Stimulated activated CD4-positive, alpha-beta T cell treated with anti-CD3 and anti-CD28 coated beads, Interleukin-12 subunit alpha, Interleukin-12 subunit beta, amount 100 ng/mL, for 24 hours (primary cell): Measurements from ENCODE around the gene RIT2.
"Not testable (repeated sequence)": the region's sequence is repeated elsewhere in the genome, so short reads cannot be mapped to it uniquely, and the experiment has no call there.

Experiments
- DNase-seq, 2 experiments: peaks; one replicate each; pipeline ENCODE4 v3.0.0-alpha.2; 2020; ENCODE audit warnings: low read depth in 2 of 2

Gene RIT2

DNA sequence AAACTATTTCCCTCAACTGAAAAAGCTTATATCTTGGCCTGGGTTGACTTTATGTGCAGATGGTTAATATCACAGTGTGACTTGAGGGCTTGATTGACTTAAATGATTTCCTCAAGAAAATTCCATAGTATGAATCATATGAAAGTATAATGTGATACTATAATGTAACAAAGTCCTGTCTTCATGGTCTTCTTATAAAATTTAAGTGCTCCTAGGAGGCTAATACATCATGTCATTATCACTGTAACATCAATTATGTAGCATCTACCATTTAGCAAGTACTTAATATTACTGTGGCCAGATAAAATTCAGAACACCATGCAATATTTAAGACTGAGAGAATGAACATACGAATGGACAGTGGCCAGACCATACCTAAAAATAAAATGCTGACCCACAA, 276.1 kb downstream of the RIT2 start:
- DNase-seq = no peak

DNA sequence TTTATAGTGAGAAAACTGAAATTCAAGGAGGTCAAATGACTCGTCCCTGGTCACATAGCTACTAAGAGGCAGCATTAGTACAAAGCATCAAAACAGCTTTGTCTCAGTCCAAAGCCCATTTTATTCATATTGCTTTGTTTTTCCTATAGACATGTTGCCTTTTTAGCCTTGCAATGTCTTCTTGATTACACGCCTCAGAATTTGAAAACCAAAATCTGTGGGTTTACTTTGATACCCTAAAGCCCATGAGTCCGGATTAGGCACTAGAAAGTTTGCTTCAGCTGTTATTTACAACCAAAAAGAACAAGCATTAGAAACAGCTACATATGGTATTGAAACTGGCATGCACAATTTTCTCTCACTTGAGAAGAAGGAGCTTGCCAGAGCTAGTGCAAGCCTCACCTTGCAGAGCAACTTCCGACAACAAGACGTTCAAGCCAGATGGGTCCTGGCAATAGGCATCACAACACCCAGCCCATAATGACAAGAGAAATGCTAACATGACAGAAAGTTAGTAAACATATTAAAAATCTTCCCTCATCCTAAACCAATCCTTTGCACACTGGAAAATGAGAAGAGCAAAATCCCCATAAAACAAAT, 276.8 kb downstream of the RIT2 start:
- no peak for DNase-seq

DNA sequence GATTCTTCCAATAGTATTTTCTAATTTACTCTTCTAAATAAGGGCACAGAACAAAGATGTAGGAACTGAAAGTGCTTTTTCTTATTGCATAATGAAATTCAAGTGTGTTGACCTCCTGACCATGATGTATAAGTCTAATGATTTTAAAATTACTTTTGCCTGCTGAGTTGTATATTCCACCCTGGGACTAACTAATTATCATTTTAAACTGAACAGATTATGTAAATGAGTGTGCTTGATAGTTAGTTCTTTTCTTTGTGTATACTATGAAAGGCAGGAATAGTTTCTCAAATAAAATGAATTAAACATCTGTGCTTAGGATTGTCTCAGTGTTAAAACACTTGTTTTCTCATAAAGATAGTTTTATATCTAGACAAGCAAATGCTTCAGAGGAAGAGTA, 284.5 kb downstream of the RIT2 start:
- DNase-seq = no peak

DNA sequence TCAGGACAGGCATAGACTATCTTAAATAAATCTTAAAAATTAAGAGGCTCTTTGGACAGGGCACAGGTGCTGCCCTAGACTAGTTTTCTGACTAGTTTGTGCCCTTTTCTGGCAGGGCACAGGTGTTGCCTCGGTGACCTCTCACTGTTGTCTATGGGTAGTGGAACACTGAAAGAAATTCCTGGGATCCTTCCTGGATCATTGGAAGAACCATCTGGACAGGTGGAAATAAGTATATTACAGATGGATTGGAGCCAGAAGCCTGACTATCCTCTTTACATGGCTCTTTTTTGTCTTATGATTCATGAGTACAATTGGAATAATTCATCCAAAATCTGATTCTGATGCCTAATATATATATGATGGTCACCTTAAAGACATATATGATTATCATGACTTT, 286.6 kb downstream of the RIT2 start:
- no peak for DNase-seq

DNA sequence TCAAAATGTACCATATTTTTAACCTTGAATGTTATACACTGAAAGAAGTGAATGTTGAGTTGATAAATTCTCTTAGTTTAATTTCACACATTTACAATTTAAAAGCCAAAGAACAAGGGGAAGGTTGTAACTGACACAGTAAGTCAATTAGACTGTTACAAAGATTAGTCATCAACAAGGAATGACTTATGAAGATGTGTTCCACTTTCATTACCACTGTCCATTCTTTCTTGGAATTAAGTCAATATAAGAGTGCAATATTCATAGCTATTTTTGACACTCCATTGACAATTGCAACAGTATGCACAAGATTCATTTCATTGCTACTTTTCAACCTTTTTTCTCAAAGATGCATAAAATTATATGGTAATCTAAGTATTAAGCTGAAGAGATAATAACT, 291.3 kb downstream of the RIT2 start:
- DNase-seq = no peak

DNA sequence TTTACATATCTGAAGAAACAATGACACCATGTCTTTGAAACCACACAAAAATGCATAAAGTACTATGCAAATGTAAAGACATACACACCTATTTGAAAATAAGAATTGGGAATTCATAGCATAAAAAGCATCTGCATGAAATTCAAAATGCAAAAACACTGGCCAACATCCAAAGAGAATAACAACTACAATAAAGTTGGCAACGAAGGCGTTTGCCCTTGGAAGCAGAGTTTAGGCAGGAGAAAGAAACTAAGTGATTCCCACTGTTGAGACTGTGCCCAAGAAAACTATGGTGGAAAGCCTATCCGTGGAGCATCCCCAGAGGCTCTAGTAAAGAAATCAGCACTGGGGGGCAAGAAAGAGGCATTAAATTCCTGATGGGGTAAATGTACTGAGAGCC, 292.8 kb downstream of the RIT2 start:
- no peak for DNase-seq

DNA sequence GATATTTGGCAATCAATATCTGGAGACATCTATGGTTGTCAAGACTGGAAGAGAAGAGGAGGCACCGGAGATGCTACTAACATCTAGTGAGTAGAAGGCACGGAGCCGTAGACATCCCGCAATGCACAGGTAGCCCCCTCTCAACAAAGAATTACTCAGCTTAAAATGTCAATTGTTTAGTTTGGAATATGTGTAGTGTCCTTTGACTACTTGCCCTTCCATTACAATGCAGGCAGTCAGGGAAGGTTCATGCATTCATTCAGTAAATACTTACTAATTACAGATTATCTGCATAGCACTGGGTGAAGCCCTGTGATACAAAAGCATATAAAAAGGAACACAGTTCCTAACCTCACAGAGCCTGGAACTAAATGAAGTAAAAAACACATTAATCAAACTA, 294.0 kb downstream of the RIT2 start:
- DNase-seq = no peak

DNA sequence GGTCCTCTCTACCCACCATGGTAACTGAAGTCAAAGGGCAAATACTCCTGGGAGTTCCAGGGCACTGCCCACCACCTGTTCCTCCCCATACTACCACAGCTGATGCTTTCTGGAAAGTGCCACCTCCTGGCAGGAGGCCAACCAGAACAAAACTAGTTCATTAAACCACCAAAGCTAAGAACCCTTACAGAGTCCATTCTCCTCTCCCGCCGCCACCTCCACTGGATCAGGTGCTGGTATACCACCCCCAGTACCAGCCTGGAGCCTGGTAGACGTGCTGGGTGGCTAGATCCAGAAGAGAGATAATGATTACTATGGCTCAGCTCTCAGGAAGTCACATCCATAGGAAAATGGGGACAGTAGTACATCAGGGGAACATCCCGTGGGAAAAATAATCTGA, 300.9 kb downstream of the RIT2 start:
- no peak for DNase-seq

DNA sequence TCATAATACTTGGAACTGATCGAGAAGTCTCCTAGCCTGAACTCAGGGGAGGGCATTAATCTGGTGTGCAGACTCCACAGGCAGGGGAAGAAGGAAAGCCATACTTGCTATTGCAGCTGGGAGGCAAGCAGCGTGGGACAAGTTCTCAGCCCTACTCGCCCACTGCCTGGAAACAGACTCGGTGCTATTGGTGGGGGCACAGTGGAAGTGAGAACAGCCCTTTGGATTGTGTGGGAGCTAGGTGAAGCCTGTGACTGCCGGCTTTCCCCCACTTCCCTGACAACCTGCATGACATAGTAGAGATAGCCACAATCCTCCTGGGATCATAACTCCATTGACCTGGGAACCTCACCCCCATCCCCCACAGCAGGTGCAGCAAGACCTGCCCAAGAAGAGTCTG, 301.3 kb downstream of the RIT2 start:
- no peak for DNase-seq

DNA sequence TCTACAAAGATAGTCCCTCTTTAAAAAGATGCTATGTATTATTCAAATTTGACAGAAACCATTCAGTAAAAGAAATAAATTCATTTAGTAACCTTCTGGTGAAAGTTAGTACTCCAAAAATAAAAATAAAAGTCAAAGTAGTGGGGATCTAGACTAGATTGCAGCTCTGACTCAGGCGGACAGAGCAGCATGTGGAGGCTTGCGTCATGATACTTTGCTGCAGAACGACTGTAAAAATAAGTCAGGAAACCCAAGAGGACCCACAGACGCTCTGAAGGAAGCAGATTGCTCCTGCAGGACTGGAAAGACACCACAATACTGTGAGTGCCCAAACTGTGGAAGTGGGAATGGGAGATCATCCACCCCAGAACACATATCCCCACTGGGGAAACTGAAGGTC, 301.9 kb downstream of the RIT2 start:
- DNase-seq = no peak

DNA sequence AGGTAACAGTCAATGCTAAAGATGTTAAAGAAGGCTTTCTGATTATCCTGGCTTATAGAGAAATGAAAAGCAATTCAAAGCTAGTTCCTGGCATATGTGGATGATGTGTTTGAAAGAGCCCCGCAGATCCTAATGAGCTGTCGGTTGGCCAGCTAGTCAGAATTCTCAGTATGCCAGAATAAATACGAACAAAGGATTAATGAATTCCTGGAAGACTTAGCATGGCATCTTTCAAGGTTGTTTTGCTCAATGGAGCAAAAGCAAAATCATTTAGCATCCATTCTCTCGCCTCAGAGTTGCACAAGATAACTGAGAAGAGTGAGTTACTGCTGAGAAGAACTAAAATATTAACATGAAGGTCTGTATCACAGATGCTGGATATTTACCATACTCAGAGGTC, 307.6 kb downstream of the RIT2 start:
- DNase-seq = no peak

DNA sequence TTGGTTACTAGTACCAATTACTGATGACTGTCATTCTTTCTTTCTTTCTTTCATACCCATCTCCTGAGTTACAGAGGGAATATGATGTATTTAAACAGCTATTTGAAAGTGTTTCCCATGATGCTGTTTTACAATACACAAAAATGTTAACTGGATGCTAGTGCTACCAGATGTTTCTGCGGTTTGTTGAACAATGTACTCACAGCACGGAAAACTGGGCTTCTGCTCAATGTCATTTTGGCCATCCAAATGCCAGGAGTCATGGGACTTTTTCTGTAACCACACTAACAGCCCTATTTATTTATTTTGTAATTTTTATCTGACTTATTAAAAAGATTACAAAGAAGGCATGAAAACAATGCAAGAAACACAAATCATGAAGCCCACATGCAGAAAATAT, 313.8 kb downstream of the RIT2 start:
- DNase-seq = no peak

DNA sequence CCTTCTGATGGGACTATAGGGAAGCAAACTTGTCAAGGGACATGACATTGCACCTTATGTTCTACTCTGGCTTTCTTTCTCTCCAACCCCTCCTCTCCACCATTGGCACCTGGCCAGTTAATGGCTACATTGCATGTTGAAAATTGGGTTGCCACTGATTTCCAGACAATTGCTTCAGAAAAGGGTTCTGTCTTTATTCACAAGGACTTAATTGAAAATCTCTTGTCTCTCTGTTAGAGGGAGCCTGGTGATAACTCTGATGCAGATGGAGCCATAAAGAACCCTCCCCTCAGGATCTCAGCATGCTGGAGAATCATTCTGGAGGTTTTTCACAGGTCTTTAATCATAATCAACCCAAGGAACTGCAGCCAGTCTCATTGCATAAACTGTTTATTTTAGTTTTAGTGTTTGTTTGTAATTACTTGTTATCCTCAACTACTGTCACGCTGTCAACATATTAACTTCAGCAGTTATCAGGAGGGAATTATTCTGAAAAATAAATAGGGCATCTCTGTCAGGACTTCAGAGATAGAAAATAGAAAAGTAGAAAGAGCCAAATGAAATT, 316.8 kb downstream of the RIT2 start:
- no peak for DNase-seq

DNA sequence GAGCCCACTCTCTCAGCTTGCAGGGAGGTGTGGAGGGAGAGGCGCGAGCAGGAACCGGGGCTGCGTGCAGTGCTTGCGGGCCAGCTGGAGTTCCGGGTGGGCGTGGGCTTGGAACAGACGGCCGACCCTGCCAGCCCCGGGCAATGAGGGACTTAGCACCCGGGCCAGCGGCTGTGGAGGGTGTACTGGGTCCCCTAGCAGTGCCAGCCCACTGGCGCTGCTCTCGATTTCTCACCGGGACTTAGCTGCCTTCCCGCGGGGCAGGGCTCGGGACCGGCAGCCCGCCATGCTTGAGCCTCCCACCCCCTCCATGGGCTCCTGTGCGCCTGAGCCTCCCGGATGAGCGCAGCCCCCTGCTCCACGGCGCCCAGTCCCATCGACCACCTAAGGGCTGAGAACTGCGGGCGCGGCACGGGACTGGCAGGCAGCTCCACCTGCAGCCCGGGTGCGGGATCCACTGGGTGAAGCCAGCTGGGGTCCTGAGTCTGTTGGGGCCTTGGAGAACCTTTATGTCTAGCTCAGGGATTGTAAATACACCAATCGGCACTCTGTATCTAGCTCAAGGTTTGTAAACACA, 320.2 kb downstream of the RIT2 start:
- not testable (repeated sequence) for DNase-seq

DNA sequence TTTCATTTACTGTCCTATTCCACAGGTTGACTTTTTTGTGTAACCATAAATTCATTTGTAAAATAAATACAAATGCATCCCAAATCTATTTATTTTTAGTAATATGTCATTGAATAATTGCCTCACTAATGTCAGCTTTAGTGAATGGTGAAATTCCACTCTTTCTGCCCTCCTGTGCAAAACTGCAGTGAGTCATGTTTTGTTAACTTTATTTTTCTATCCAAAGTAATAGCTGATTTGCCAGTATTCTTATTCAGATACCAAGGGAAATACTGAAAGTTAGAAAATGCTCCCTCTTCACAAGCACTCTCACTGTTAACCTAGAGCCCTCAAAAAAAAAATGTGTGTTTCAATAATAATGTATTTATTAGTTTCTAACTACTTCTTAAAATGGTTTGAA, 322.8 kb downstream of the RIT2 start:
- no peak for DNase-seq

DNA sequence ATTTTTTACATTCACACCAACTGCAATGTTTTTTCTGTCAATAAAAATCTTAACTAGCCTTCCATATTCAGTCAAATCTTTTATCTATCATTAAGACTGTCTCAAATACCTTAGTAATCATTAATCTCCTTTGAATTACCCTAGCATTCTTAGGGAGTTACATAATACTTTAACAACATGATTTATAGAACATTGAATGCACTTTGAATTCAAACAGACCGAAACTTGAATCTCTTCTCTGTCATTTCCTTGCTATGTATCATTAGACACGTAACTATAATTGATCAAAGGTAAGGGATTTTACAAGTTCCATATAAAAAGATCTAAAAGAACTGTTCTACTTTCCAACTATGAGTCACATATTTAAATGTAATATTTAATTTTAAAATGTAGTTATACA, 330.9 kb downstream of the RIT2 start:
- no peak for DNase-seq

DNA sequence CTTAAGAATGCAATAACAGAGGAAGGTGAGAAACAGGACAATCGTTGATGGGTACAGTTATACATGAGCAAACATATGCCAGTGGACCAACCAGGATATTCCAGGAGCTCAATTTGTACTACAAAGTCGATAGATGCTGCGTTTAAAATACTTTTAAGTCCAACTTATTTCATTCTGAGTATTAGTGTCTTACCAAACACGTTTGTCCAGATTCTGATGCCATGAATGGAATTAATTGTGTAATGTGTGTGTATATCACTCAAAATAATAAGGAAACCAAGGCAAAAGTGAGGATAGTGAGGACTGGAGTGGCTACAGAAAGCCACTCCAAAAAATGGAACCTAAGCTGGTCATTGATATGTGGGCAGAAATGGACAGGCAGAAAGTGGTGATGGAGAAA, 332.6 kb downstream of the RIT2 start:
- no peak for DNase-seq

DNA sequence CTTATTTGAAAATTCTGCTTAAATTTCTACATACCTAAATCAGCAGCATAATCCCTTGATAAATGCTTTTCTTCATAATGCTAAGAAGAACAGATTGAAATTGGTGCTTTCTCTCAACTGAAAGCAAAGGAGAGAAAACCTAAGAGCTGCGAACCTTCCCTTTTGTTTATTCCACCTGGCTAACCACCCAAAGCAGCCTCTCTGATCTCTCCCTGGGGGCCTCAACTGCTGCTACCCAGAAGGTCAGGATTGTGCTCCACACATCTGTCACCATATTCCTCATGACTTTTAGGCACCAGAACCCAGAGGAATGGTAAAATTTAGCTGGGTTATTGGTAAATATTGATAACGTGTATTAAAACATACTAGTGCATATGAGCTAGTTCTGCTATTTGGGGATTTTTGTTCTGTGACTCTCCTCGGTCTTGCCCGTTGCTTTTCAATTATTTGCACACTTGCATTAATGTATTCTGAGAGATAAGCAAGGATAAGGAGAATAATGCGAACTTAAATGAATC, 334.1 kb downstream of the RIT2 start:
- DNase-seq = no peak

DNA sequence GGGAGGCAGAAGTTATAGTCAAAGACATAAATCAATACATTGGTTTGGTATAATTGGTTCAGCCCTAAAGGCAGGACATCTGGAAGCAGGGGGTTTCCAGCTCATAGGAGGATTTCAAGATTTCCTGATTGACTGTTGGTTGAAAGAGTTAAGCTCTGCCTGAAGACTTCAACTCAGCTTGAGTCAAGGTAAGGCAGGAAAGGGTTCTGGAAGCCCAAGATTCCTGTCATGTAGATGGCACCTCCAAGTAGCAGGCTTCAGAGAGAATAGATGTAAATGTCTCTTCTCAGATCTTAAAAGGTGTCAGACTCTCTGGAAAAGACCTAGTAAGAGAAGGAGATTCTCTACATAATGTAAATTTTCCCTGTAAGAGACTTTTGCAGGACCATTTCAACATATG, 335.3 kb downstream of the RIT2 start:
- DNase-seq = no peak

DNA sequence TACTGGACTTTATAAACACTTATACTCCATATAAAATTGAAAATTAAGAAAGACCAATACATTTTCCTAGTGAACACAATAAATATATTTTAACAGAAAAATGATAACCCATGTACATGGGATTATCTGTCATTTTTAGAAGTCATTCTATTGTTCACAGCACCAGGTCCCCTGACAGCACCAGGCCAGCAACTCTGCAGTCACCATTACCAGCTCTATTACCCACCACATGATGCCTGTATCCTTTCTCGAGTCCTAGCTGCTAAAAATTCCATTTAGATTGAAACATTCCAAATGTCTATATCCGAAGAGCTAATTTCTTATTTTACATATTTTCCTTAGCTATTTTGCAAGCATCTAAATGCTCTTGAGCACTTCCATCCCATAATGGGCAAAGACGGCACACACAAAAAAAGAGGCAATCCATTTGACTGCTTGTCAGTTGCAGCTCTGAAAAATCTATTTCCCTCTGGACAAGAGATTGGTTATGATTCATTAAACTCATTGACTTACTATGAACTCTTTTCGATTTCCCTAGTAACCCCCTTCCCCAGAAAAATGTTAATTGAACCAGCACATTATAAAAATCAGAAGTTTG, 336.9 kb downstream of the RIT2 start:
- DNase-seq = no peak

DNA sequence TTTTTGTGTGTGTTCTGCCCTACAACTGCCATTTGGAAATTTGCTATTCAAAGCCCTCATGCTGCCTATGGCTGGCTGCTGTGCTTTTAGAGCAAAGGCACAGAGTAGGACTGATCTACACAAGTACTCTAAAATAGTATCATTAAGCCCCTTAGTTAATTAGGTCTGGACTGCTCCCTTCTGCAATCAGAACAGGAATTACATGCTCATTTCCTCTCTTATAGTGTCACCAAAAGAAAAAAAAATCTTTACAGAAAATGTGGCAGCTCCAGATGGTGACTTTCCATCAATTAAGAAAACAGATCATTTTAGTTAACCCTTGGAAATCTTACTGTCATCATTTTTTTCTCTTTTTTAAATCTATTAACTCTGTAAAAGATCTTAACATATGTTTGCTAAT, 337.5 kb downstream of the RIT2 start:
- DNase-seq = no peak

DNA sequence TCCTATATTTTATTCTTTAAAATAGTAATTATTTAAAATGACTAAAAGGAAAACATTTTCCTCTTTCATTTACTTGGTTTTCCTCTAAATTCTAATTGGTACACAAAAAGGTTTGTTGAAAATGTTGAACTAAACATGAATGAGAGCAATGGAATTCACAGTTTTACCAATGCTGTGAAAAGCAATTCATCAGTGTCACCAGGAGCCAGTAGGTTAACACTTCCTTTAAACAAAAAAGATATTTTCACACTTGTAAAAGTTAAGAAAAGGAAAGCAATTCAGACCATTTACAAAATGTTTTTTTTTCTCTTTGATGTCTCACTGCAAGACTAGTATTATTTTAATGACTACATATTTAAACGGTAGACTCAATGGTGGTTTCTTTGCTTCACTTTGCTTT, 341.6 kb downstream of the RIT2 start:
- DNase-seq = no peak

DNA sequence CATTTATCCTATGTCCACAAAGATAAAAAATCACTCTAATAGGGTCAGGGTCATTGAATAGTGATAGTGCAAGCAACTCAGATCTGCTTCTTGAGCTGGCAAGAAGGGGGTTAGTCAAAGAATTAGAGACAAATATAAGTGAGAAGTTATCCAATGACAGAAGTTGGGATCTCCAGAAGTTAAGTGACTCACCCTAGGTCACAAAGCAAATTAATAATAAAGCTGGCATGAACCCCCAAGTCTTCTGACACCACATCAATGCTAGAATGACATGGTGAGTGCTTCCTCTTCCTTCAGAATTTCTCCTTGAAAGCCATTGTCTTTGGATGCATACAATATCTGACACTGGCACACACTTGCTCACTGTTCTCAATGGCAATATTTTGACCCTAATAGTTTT, 343.5 kb downstream of the RIT2 start:
- no peak for DNase-seq
